HL-60 (cell line): ENCODE results near the gene AIG1.

Experiments used
- CTCF ChIP-seq: IDR thresholded peaks from one replicate; pipeline ENCODE4 v1.5.1; 2011; ENCODE audit warnings: low read length, control low read depth, inconsistent platforms; ENCODE audit not compliant: insufficient read depth
- POLR2AphosphoS5 ChIP-seq: IDR thresholded peaks from 2 replicates; pipeline ENCODE4 v1.6.1; 2012; ENCODE audit warnings: low read depth
- REST ChIP-seq: IDR thresholded peaks from 2 replicates; pipeline ENCODE4 v1.6.1; 2012; ENCODE audit warnings: low read depth; ENCODE audit not compliant: insufficient replicate concordance

- TF ChIP-seq CTCF (no peak), POLR2AphosphoS5 (no peak), REST (no peak)
Measured at GRCh38 chr6:143376375-143376774, 315.7 kb downstream of the AIG1 start.
